CD4-positive, alpha-beta T cell treated with Interleukin-2 at 100 ng/mL for 4 hours (primary cell): Measurements from ENCODE around the gene WDR18.

ENCODE experiments used
- DNase-seq: peaks from one replicate; pipeline ENCODE4 v3.0.0-alpha.2; 2020; ENCODE audit warnings: low spot score

Gene WDR18

GRCh38 chr19:991932-992669 lies 8.0 kb downstream of the WDR18 start:
- no peak for DNase-seq

- no peak for DNase-seq
Observed at GRCh38 chr19:992670-993055, 8.5 kb downstream of the WDR18 start.

- DNase-seq, result no peak
Observed at GRCh38 chr19:993361-993830, 9.3 kb downstream of the WDR18 start.

GRCh38 chr19:993831-994393 lies 9.8 kb downstream of the WDR18 start:
- DNase-seq, result no peak

- no peak for DNase-seq
Observed at GRCh38 chr19:994516-994915, 10.4 kb downstream of the WDR18 start.

GRCh38 chr19:995051-995827 lies 11.1 kb downstream of the WDR18 start:
- no peak for DNase-seq

GRCh38 chr19:996051-996838 lies 12.1 kb downstream of the WDR18 start:
- peak; percentile 71 for DNase-seq

- no peak for DNase-seq
Observed at GRCh38 chr19:998064-998463, 13.9 kb downstream of the WDR18 start.

GRCh38 chr19:999379-999719 lies 15.2 kb downstream of the WDR18 start:
- no peak for DNase-seq

GRCh38 chr19:1000095-1000494 lies 15.9 kb downstream of the WDR18 start, which contains the start of gene GRIN3B:
Gene GRIN3B (plus strand): TSS chr19:1000419. CDS start chr19:1000438, 19 bp downstream.
- DNase-seq, result peak; percentile 59

- DNase-seq, result no peak
Observed at GRCh38 chr19:1000591-1001537, 16.7 kb downstream of the WDR18 start.

- DNase-seq, result peak; percentile 71
Observed at GRCh38 chr19:1001538-1002166, 17.5 kb downstream of the WDR18 start.

- DNase-seq, result no peak
Observed at GRCh38 chr19:1002600-1002999, 18.5 kb downstream of the WDR18 start.

- DNase-seq, result no peak
Observed at GRCh38 chr19:1003283-1003682, 19.1 kb downstream of the WDR18 start.

- no peak for DNase-seq
Observed at GRCh38 chr19:1004204-1004802, 20.2 kb downstream of the WDR18 start.

- DNase-seq, result no peak
Observed at GRCh38 chr19:1004803-1005664, 20.9 kb downstream of the WDR18 start.

GRCh38 chr19:1006711-1007398 lies 22.7 kb downstream of the WDR18 start:
- DNase-seq, result no peak

GRCh38 chr19:1007399-1008251 lies 23.5 kb downstream of the WDR18 start:
- no peak for DNase-seq
